ENCODE measurements around the gene HSD3B7.
A peak's percentile ranks its signal among the peaks of the same experiment; 100 is the strongest.

Gene HSD3B7

GRCh38 chr16:30942426-30942806 is 42.6 kb upstream of the HSD3B7 start:
- Histone ChIP-seq H2AK5ac (ENCODE audit: low read length) (no peak overlapping the region), H3K23ac (ENCODE audit: low read length) (no peak overlapping the region), H3K79me2 (ENCODE audit: control insufficient read depth, insufficient read depth, low read length, poor library complexity) (no peaks in the 10 kb centered on the region), H3K4ac (ENCODE audit: low read depth, low read length) (no peak overlapping the region), H3K18ac (ENCODE audit: low read length) (no peak overlapping the region), H3K9ac (ENCODE audit: low read length) (no peak overlapping the region), H4K12ac (ENCODE audit: low read depth, low read length) (no peak overlapping the region), H3K79me1 (ENCODE audit: low read length) (no peaks in the 10 kb centered on the region), H3K4me3 (ENCODE audit: low read depth, low read length) (no peak overlapping the region), H3K27ac (ENCODE audit: low read depth, low read length) (no peak overlapping the region), H3K36me3 (ENCODE audit: control insufficient read depth in 1 of 2, insufficient read depth in 2 of 2, low read length in 2 of 2) (peaks cover 43 to 44% of the 10 kb centered on the region in 2 experiments), H4K8ac (ENCODE audit: low read depth, low read length) (no peak overlapping the region), H2BK5ac (ENCODE audit: low read depth, low read length, poor library complexity) (no peak overlapping the region), H3K4me1 (ENCODE audit: control insufficient read depth in 1 of 2, insufficient read depth in 2 of 2, low read length in 2 of 2) (no peaks in the 10 kb centered on the region), H3K27me3 (ENCODE audit: insufficient read depth, low read length) (no peaks in the 10 kb centered on the region), H2BK120ac (ENCODE audit: insufficient read depth, low read length, poor library complexity) (no peak overlapping the region), H4K91ac (ENCODE audit: low read depth, low read length) (no peak overlapping the region), H2AFZ (ENCODE audit: insufficient read depth, low read length, poor library complexity) (no peak overlapping the region), H2BK12ac (ENCODE audit: low read length) (no peak overlapping the region), H3K9me3 (ENCODE audit: insufficient read depth, low read depth, low read length) (no peaks in the 10 kb centered on the region), H3K14ac (ENCODE audit: low read length) (no peak overlapping the region), H3K4me2 (ENCODE audit: low read length) (no peak overlapping the region)
- WGBS (ENCODE audit: extremely low coverage, insufficient coverage, insufficient read length) = no CpG with 5 or more reads among the region's 4 CpGs
- DNase-seq = no peak

GRCh38 chr16:30944352-30944751 is 40.7 kb upstream of the HSD3B7 start:
- Histone ChIP-seq H2AFZ (ENCODE audit: insufficient read depth, low read length, poor library complexity) (no peak overlapping the region), H3K4me2 (ENCODE audit: low read length) (no peak overlapping the region), H4K91ac (ENCODE audit: low read depth, low read length) (no peak overlapping the region), H2BK5ac (ENCODE audit: low read depth, low read length, poor library complexity) (no peak overlapping the region), H3K18ac (ENCODE audit: low read length) (no peak overlapping the region), H3K4ac (ENCODE audit: low read depth, low read length) (no peak overlapping the region), H3K36me3 (ENCODE audit: control insufficient read depth in 1 of 2, insufficient read depth in 2 of 2, low read length in 2 of 2) (peaks cover 43 to 44% of the 10 kb centered on the region in 2 experiments), H3K79me1 (ENCODE audit: low read length) (peaks cover 11% of the 10 kb centered on the region), H3K27ac (ENCODE audit: low read depth, low read length) (no peak overlapping the region), H3K9ac (ENCODE audit: low read length) (no peak overlapping the region), H3K79me2 (ENCODE audit: control insufficient read depth, insufficient read depth, low read length, poor library complexity) (peaks cover 2% of the 10 kb centered on the region), H3K9me3 (ENCODE audit: insufficient read depth, low read depth, low read length) (no peaks in the 10 kb centered on the region), H2BK120ac (ENCODE audit: insufficient read depth, low read length, poor library complexity) (no peak overlapping the region), H3K4me3 (ENCODE audit: low read depth, low read length) (no peak overlapping the region), H2AK5ac (ENCODE audit: low read length) (no peak overlapping the region), H3K27me3 (ENCODE audit: insufficient read depth, low read length) (no peaks in the 10 kb centered on the region), H3K23ac (ENCODE audit: low read length) (no peak overlapping the region), H4K8ac (ENCODE audit: low read depth, low read length) (no peak overlapping the region), H4K12ac (ENCODE audit: low read depth, low read length) (no peak overlapping the region), H3K4me1 (ENCODE audit: control insufficient read depth in 1 of 2, insufficient read depth in 2 of 2, low read length in 2 of 2) (peaks cover 5% of the 10 kb centered on the region in 2 experiments), H3K14ac (ENCODE audit: low read length) (no peak overlapping the region), H2BK12ac (ENCODE audit: low read length) (no peak overlapping the region)
- DNase-seq = no peak

GRCh38 chr16:30946671-30947540 is 38.1 kb upstream of the HSD3B7 start:
- Histone ChIP-seq H3K9me3 (ENCODE audit: insufficient read depth, low read depth, low read length) (no peaks in the 10 kb centered on the region), H3K27ac (ENCODE audit: low read depth, low read length) (no peak overlapping the region), H3K79me2 (ENCODE audit: control insufficient read depth, insufficient read depth, low read length, poor library complexity) (peaks cover 2% of the 10 kb centered on the region), H3K79me1 (ENCODE audit: low read length) (peaks cover 15% of the 10 kb centered on the region), H4K91ac (ENCODE audit: low read depth, low read length) (no peak overlapping the region), H3K18ac (ENCODE audit: low read length) (no peak overlapping the region), H2AK5ac (ENCODE audit: low read length) (no peak overlapping the region), H3K27me3 (ENCODE audit: insufficient read depth, low read length) (no peaks in the 10 kb centered on the region), H2BK5ac (ENCODE audit: low read depth, low read length, poor library complexity) (no peak overlapping the region), H3K9ac (ENCODE audit: low read length) (no peak overlapping the region), H3K4me1 (ENCODE audit: control insufficient read depth in 1 of 2, insufficient read depth in 2 of 2, low read length in 2 of 2) (peaks cover 15 to 20% of the 10 kb centered on the region in 2 experiments), H4K12ac (ENCODE audit: low read depth, low read length) (no peak overlapping the region), H3K4me2 (ENCODE audit: low read length) (no peak overlapping the region), H3K4me3 (ENCODE audit: low read depth, low read length) (no peak overlapping the region), H2AFZ (ENCODE audit: insufficient read depth, low read length, poor library complexity) (no peak overlapping the region), H3K14ac (ENCODE audit: low read length) (no peak overlapping the region), H2BK120ac (ENCODE audit: insufficient read depth, low read length, poor library complexity) (no peak overlapping the region), H4K8ac (ENCODE audit: low read depth, low read length) (no peak overlapping the region), H3K36me3 (ENCODE audit: control insufficient read depth in 1 of 2, insufficient read depth in 2 of 2, low read length in 2 of 2) (peaks cover 32 to 35% of the 10 kb centered on the region in 2 experiments), H3K23ac (ENCODE audit: low read length) (no peak overlapping the region), H3K4ac (ENCODE audit: low read depth, low read length) (no peak overlapping the region), H2BK12ac (ENCODE audit: low read length) (no peak overlapping the region)
- DNase-seq = no peak
- no CpG with 5 or more reads among the region's 38 CpGs for WGBS (ENCODE audit: extremely low coverage, insufficient coverage, insufficient read length)

GRCh38 chr16:30947541-30947858 is 37.5 kb upstream of the HSD3B7 start:
- Histone ChIP-seq H2BK12ac (ENCODE audit: low read length) (no peak overlapping the region), H3K18ac (ENCODE audit: low read length) (no peak overlapping the region)

More at GRCh38 chr16:30947541-30947858, 37.5 kb upstream of the HSD3B7 start:
- H2BK5ac ChIP-seq (ENCODE audit: low read depth, low read length, poor library complexity) = no peak overlapping the region
- no peak overlapping the region for H3K23ac ChIP-seq (ENCODE audit: low read length)
- H4K91ac ChIP-seq (ENCODE audit: low read depth, low read length) = no peak overlapping the region
- H3K9ac ChIP-seq (ENCODE audit: low read length) = no peak overlapping the region
- H3K27me3 ChIP-seq (ENCODE audit: insufficient read depth, low read length) = no peaks in the 10 kb centered on the region
- H4K8ac ChIP-seq (ENCODE audit: low read depth, low read length) = no peak overlapping the region
- no peak overlapping the region for H2AFZ ChIP-seq (ENCODE audit: insufficient read depth, low read length, poor library complexity)
- H2BK120ac ChIP-seq (ENCODE audit: insufficient read depth, low read length, poor library complexity) = no peak overlapping the region
- no peak overlapping the region for H2AK5ac ChIP-seq (ENCODE audit: low read length)
- no peak overlapping the region for H3K27ac ChIP-seq (ENCODE audit: low read depth, low read length)
- H3K4me2 ChIP-seq (ENCODE audit: low read length) = peak overlapping the region; percentile 63
- no peak for DNase-seq
- WGBS (ENCODE audit: extremely low coverage, insufficient coverage, insufficient read length) = no CpG with 5 or more reads among the region's 3 CpGs
- H3K4me3 ChIP-seq (ENCODE audit: low read depth, low read length) = no peak overlapping the region
- H3K4me1 ChIP-seq (ENCODE audit: control insufficient read depth in 1 of 2, insufficient read depth in 2 of 2, low read length in 2 of 2) = peaks cover 15 to 20% of the 10 kb centered on the region in 2 experiments
- peaks cover 2% of the 10 kb centered on the region for H3K79me2 ChIP-seq (ENCODE audit: control insufficient read depth, insufficient read depth, low read length, poor library complexity)
- H3K9me3 ChIP-seq (ENCODE audit: insufficient read depth, low read depth, low read length) = no peaks in the 10 kb centered on the region
- H3K79me1 ChIP-seq (ENCODE audit: low read length) = peaks cover 15% of the 10 kb centered on the region
- peak overlapping the region; percentile 35 for H4K12ac ChIP-seq (ENCODE audit: low read depth, low read length)
- H3K4ac ChIP-seq (ENCODE audit: low read depth, low read length) = no peak overlapping the region
- peaks cover 27 to 30% of the 10 kb centered on the region in 2 experiments for H3K36me3 ChIP-seq (ENCODE audit: control insufficient read depth in 1 of 2, insufficient read depth in 2 of 2, low read length in 2 of 2)
- no peak overlapping the region for H3K14ac ChIP-seq (ENCODE audit: low read length)

Measured in trophoblast cell (in vitro differentiated cells and primary cell).